ENCODE measurements around the gene NSD2.

DNA sequence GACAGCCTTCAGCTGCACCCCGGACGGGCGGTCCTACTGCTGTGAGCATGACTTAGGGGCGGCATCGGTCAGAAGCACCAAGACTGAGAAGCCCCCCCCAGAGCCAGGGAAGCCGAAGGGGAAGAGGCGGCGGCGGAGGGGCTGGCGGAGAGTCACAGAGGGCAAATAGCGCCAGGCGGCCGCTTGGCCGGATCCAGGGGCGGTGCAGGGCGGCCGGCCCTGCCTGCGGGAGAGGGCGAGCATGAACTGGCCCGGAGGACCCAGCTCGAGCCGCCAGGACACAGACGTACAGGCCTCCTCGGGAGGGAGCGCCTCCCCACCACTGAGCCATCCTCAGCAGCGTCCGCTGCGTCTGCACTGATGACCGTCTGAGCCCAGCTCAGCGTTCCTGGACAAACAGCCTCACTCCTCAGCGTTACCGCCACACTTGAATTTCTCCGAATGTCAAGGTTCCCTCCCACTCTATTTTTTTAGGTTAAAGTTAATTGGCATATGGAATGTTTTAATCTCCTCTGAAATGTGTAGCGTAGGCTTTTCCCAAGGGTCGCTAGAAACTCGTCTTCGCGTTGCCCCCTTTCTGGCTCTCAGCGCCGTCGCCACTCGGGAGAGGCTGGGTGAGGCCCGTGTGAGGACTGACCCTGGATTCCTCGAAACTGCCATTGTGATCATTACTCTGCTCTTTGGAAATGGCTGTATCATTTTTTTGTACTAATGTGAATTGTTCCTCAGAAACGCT is 107.7 kb downstream of the NSD2 start:
- TF ChIP-seq POLR2AphosphoS2 (IDR thresholded peaks at IDR 0.05; ENCODE audit: low read length) (no peak), TFE3 (CRISPR knock-in tag; IDR thresholded peaks at IDR 0.05) (no peak), GTF2A2 (tag; IDR thresholded peaks at IDR 0.05) (no peak), GABPA (tag; conservative IDR thresholded peaks at IDR 0.05; ENCODE audit: low read depth) (no peak), SMAD2 (IDR thresholded peaks at IDR 0.05; ENCODE audit: low read depth, low read length) (no peak), TBP (optimal IDR thresholded peaks at IDR 0.05; ENCODE audit: low read depth, low read length) (no peak), CHD2 (IDR thresholded peaks at IDR 0.05; ENCODE audit: low read depth, low read length) (no peak)

Measured in K562 (cell line).